GM12874 (cell line): ENCODE data around the gene ASGR1.

ENCODE experiments used
- TF ChIP-seq, protein P1 (sequence below): IDR thresholded peaks from 2 replicates; pipeline ENCODE4 v1.5.1; 2011; ENCODE audit warnings: low read depth, mild to moderate bottlenecking, control low read depth, low read length, moderate library complexity; ENCODE audit not compliant: insufficient read depth

The ASGR1 gene

DNA sequence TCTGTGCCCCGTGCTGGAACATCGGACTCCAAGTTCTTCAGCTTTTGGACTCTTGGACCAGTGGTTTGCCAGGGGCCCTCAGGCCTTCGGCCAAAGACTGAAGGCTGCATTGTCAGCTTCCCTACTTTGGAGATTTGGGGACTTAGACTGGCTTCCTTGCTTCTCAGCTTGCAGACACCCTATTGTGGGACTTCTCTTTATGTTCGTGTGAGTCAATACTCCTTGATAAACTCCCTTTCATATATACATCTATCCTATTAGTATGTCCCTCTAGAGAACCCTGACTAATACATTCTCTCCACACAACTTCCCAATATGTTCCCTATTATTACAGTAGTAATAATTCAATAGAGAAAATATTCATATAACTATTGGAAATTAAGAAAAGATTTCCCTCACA, 55.3 kb downstream of the ASGR1 start:
- TF ChIP-seq, protein P1, sequence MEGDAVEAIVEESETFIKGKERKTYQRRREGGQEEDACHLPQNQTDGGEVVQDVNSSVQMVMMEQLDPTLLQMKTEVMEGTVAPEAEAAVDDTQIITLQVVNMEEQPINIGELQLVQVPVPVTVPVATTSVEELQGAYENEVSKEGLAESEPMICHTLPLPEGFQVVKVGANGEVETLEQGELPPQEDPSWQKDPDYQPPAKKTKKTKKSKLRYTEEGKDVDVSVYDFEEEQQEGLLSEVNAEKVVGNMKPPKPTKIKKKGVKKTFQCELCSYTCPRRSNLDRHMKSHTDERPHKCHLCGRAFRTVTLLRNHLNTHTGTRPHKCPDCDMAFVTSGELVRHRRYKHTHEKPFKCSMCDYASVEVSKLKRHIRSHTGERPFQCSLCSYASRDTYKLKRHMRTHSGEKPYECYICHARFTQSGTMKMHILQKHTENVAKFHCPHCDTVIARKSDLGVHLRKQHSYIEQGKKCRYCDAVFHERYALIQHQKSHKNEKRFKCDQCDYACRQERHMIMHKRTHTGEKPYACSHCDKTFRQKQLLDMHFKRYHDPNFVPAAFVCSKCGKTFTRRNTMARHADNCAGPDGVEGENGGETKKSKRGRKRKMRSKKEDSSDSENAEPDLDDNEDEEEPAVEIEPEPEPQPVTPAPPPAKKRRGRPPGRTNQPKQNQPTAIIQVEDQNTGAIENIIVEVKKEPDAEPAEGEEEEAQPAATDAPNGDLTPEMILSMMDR = no peak
